Urinary bladder (tissue), 4 donors: ENCODE measurements around the gene PRR7. TPM values are rescaled to one million over a fixed set of nuclear protein-coding genes. Genes with fewer than 3 reads are reported as not detected.

ENCODE experiments used
- DNase-seq: peaks from one replicate; pipeline ENCODE4 v3.0.0-alpha.2; 2015; ENCODE audit errors: extremely low spot score
- H3K27ac ChIP-seq: one replicate; pipeline ENCODE4 v1.5.1; 2013; ENCODE audit warnings: low read depth, mild to moderate bottlenecking, moderate library complexity
- H3K36me3 ChIP-seq: one replicate; pipeline ENCODE4 v1.6.1; 2013; ENCODE audit warnings: mild to moderate bottlenecking, moderate library complexity; ENCODE audit not compliant: insufficient read depth
- H3K4me1 ChIP-seq: one replicate; pipeline ENCODE4 v1.6.1; 2013; ENCODE audit warnings: mild to moderate bottlenecking, moderate library complexity; ENCODE audit not compliant: insufficient read depth
- H3K4me3 ChIP-seq: one replicate; pipeline ENCODE4 v1.5.1; 2013; ENCODE audit warnings: low read depth, low read length
- WGBS: extraction: QIAGEN DNeasy Blood & Tissue Kit; methylation state at CpG from one replicate; pipeline ENCODE4 v1.1.7; 2013; 5-methylcytosine and 5-hydroxymethylcytosine counted together
- polyA plus RNA-seq: library from polyadenylated mRNA; stranded (reverse); fragments of 200-250 nt; gene quantifications from one replicate; pipeline ENCODE4 v1.2.3, GENCODE V29; 2013
- total RNA-seq: library from RNA; depleted of rRNA; stranded (reverse); fragments of >200 nt; gene quantifications from one replicate; pipeline ENCODE4 v1.2.3, GENCODE V29; 2014
- donor health status: healthy with polysubstance abuse.
- donor health status: healthy.

PRR7 gene
- total and polyA plus RNA-seq, 2 donors: 0.58 to 2.4 TPM

DNA sequence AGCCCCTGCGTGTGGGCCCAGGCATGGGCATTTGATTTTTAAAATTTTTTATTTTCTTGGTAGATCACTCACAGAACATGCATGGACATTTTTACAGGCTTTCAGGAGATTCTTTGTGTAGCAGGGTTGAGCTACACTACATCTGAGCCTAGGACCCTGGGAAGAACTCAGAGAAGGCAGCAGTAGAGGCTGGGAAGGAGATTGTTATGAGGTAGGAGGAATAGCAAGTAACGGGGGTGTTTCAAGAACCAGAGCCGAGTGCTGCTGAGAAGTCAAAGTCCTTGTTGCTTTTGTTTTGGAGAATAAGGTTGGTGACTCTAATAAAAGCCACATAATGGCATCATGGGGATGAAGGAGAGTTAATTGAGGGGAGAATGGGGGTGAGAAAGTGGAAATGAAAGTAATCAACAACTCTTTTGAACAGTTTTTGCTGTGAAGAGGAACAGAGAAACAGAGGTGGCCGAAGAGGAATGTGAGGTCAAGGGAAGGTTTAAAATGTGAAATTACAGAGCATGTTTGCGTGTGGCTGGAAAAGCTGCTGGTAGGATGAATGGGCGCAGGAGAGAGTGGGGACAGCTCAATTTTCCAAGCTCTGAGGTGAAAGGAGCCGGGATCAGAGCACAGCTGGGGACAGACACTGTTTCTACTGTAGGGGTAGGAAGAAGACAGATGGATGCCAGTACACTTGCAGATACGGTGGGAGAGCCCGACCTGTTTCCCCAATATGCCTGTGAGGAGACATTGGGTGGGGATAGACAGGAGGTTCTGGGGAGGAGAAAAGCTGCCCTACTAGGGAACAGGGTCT is 55.5 kb downstream of the PRR7 start:
- Histone ChIP-seq H3K36me3 (no peaks in the 10 kb centered on the region), H3K4me3 (no peak overlapping the region), H3K27ac (no peak overlapping the region), H3K4me1 (no peaks in the 10 kb centered on the region)
- WGBS: 67% methylated on average over 9 of the region's 9 CpGs
- DNase-seq: no peak

- DNase-seq: no peak
- Histone ChIP-seq H3K4me3 (no peak overlapping the region), H3K4me1 (no peaks in the 10 kb centered on the region), H3K27ac (no peak overlapping the region), H3K36me3 (no peaks in the 10 kb centered on the region)
- 84% methylated on average over 16 of the region's 16 CpGs for WGBS
Observed at GRCh38 chr5:177502886-177503285, 56.3 kb downstream of the PRR7 start.

- Histone ChIP-seq H3K27ac (no peak overlapping the region), H3K4me3 (no peak overlapping the region)
- WGBS: 89% methylated on average over 24 of the region's 24 CpGs
Observed at GRCh38 chr5:177503351-177504085, 56.9 kb downstream of the PRR7 start.

DNA sequence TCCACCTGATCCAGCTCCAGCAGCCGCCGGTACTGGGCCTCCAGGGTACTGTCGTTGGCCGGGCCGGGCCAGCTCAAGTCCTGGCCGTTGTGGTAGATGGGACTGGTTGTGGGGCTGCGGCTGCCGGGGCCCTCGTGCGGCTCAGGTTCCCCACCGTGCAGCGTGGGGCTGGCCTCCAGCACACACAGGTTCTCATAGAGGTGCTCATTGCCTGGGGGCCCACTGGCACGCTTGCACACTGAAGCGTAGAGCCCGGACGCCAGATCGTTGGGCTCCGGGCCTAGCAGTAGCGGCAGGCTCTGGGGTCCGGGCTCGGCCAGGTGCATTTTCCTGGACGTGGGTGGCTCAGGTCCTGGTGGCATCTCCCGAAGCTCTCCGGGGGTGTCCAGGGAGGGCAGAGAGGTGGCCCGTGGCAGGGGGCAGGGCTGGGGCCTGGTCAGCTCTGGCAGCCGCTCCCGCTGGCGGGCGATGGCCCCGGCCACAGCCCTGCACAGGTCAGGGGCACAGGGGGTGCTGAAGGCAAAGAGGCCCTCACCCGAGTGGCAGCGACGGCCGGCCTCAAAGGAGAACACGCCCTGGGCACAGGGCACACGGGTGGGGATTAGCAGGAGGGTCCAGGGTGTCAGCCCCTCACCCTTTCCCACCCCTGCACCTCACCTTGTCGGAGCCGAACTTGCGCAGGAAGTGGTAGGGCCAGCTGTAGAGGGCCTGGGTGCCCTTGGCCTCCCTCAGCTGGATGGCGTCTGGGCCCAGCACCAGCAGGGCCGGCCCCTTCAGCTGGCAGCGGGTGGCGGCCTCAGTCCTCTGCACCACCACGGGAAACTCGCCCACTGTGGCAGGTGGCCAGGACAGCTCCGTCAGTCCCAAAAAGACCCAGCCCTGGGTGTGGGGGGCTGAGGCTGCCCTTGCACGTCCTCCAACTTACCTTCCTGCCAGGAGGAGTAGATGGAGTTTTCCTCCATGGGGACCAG is 57.8 kb downstream of the PRR7 start:
- 92% methylated on average over 47 of the region's 47 CpGs for WGBS

More at GRCh38 chr5:177503351-177504085, 56.9 kb downstream of the PRR7 start:
- DNase-seq: no peak
- H3K4me1 ChIP-seq: no peaks in the 10 kb centered on the region
- H3K36me3 ChIP-seq: no peaks in the 10 kb centered on the region

GRCh38 chr5:177505075-177505474 is 58.5 kb downstream of the PRR7 start:
- DNase-seq: no peak
- H3K4me1 ChIP-seq: no peaks in the 10 kb centered on the region
- H3K27ac ChIP-seq: no peak overlapping the region
- 92% methylated on average over 4 of the region's 4 CpGs for WGBS
- no peak overlapping the region for H3K4me3 ChIP-seq
- H3K36me3 ChIP-seq: no peaks in the 10 kb centered on the region

More for the DNA sequence above, 57.8 kb downstream of the PRR7 start:
- no peak for DNase-seq
- Histone ChIP-seq H3K4me1 (no peaks in the 10 kb centered on the region), H3K27ac (no peak overlapping the region), H3K4me3 (no peak overlapping the region), H3K36me3 (no peaks in the 10 kb centered on the region)

Other genes starting within 250 kb of the PRR7 start
- 9.7 TPM for gene RAB24, start 143.1 kb upstream of the PRR7 start, total RNA-seq
- gene RAB24, start 143.1 kb upstream of the PRR7 start, polyA plus RNA-seq: 50.6 TPM
- gene PRELID1, start 143.0 kb upstream of the PRR7 start, total RNA-seq: 40.8 TPM
- gene PRELID1, start 143.0 kb upstream of the PRR7 start, polyA plus RNA-seq: 122 TPM
- 11.3 TPM for gene MXD3, start 134.9 kb upstream of the PRR7 start, total RNA-seq
- 4.0 TPM for gene MXD3, start 134.9 kb upstream of the PRR7 start, polyA plus RNA-seq
- gene LMAN2, start 95.1 kb upstream of the PRR7 start, total RNA-seq: 101 TPM
- gene LMAN2, start 95.1 kb upstream of the PRR7 start, polyA plus RNA-seq: 209 TPM
- gene RGS14, start 88.9 kb upstream of the PRR7 start, total RNA-seq: 4.7 TPM
- gene RGS14, start 88.9 kb upstream of the PRR7 start, polyA plus RNA-seq: 16.4 TPM
- not detected for gene SLC34A1, start 62.4 kb upstream of the PRR7 start, total RNA-seq
- gene SLC34A1, start 62.4 kb upstream of the PRR7 start, polyA plus RNA-seq: 0.04 TPM
- gene PFN3, start 46.2 kb upstream of the PRR7 start, total RNA-seq: not detected
- not detected for gene PFN3, start 46.2 kb upstream of the PRR7 start, polyA plus RNA-seq
- gene F12, start 37.2 kb upstream of the PRR7 start, total RNA-seq: not detected
- gene F12, start 37.2 kb upstream of the PRR7 start, polyA plus RNA-seq: 1.1 TPM
- 13.4 TPM for gene GRK6, start 20.1 kb upstream of the PRR7 start, total RNA-seq
- gene GRK6, start 20.1 kb upstream of the PRR7 start, polyA plus RNA-seq: 27.7 TPM
- gene DBN1, start 26.8 kb downstream of the PRR7 start, total RNA-seq: 53.9 TPM
- gene DBN1, start 26.8 kb downstream of the PRR7 start, polyA plus RNA-seq: 96.5 TPM
- gene PDLIM7, start 50.8 kb downstream of the PRR7 start, total RNA-seq: 102 TPM
- 728 TPM for gene PDLIM7, start 50.8 kb downstream of the PRR7 start, polyA plus RNA-seq
- gene DOK3, start 63.0 kb downstream of the PRR7 start, total RNA-seq: 2.9 TPM
- 8.5 TPM for gene DOK3, start 63.0 kb downstream of the PRR7 start, polyA plus RNA-seq
- gene DDX41, start 70.1 kb downstream of the PRR7 start, total RNA-seq: 27.4 TPM
- gene DDX41, start 70.1 kb downstream of the PRR7 start, polyA plus RNA-seq: 65.6 TPM
- gene FAM193B, start 107.7 kb downstream of the PRR7 start, total RNA-seq: 22.8 TPM
- gene FAM193B, start 107.7 kb downstream of the PRR7 start, polyA plus RNA-seq: 66.7 TPM
- 50.9 TPM for gene TMED9, start 145.4 kb downstream of the PRR7 start, total RNA-seq
- gene TMED9, start 145.4 kb downstream of the PRR7 start, polyA plus RNA-seq: 136 TPM
- gene B4GALT7, start 153.3 kb downstream of the PRR7 start, total RNA-seq: 14.3 TPM
- gene B4GALT7, start 153.3 kb downstream of the PRR7 start, polyA plus RNA-seq: 29.4 TPM